Measurements from ENCODE around the gene CBY3. TPM values are rescaled to one million over a fixed set of nuclear protein-coding genes. Genes with fewer than 3 reads are reported as not detected.
A peak's percentile ranks its signal among the peaks of the same experiment; 100 is the strongest.

CBY3 gene
- total and polyA plus RNA-seq, 2 of the 8 experiments (the other 6 are each of a cell fraction or from before 2014, with no cell fraction given) = 0.39 TPM

DNA sequence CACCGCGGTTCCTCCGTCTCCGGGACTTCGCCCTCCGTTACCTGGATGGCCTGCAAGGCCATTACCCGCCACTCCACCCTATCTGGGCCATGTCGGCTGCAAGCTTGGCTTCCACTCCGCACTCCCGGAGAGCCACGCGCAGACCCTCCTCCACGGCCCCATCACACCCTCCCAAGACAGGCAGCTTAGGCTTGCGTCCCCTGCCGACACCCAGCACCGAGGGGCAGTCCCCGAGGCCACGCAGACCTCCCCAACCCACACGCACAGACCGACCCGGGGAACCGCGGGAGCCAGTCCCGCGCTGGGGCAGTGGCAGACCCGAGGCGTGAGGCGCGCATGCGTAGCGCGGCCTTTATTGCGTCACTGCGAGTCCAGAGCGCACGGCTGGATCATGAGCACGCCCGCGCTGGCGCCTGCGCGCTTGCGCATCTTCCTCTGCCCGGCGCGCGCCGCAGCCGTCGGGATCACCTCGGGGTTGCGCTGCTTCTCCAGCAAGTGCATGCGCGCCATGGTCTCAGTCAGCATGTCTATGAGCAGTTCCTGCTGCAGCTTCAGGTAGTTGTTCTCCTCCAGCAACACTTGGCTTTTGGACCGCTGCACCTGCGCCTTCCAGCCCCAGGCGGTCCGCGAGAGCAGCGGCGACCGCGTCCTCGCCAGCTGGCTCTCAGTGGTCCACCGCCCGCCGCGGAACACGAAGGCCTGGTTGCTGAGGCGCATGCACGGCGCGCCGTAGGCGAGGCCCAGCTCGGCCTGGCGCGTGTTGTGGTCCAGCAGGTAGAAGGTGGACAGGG is 2.4 kb downstream of the CBY3 start (continued):
- TF ChIP-seq, protein P1, sequence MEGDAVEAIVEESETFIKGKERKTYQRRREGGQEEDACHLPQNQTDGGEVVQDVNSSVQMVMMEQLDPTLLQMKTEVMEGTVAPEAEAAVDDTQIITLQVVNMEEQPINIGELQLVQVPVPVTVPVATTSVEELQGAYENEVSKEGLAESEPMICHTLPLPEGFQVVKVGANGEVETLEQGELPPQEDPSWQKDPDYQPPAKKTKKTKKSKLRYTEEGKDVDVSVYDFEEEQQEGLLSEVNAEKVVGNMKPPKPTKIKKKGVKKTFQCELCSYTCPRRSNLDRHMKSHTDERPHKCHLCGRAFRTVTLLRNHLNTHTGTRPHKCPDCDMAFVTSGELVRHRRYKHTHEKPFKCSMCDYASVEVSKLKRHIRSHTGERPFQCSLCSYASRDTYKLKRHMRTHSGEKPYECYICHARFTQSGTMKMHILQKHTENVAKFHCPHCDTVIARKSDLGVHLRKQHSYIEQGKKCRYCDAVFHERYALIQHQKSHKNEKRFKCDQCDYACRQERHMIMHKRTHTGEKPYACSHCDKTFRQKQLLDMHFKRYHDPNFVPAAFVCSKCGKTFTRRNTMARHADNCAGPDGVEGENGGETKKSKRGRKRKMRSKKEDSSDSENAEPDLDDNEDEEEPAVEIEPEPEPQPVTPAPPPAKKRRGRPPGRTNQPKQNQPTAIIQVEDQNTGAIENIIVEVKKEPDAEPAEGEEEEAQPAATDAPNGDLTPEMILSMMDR (IDR thresholded peaks at IDR 0.05; ENCODE audit: control extremely low read depth in 1 of 3, insufficient read depth in 1 of 3, low read depth in 1 of 3, low read length in 3 of 3) = peak in 1 of 3 experiments; percentile 0; a peak in 1 of 4 replicates
- no peak for TF ChIP-seq EGR1 (IDR thresholded peaks at IDR 0.05; ENCODE audit: borderline replicate concordance, low read depth, low read length)
- TF ChIP-seq CREB1 (IDR thresholded peaks at IDR 0.05) = peak; percentile 88
- no peak for TF ChIP-seq CBX5 (IDR thresholded peaks at IDR 0.05; ENCODE audit: low read depth, low read length)
- no peak for TF ChIP-seq CBX8 (IDR thresholded peaks at IDR 0.05; ENCODE audit: borderline replicate concordance, low read depth, low read length)
- TF ChIP-seq CTBP2 (IDR thresholded peaks at IDR 0.05; ENCODE audit: borderline replicate concordance, insufficient read depth, insufficient read length, low read length) = no peak
- TF ChIP-seq, protein P2, sequence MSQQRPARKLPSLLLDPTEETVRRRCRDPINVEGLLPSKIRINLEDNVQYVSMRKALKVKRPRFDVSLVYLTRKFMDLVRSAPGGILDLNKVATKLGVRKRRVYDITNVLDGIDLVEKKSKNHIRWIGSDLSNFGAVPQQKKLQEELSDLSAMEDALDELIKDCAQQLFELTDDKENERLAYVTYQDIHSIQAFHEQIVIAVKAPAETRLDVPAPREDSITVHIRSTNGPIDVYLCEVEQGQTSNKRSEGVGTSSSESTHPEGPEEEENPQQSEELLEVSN (IDR thresholded peaks at IDR 0.05) = peak; percentile 97
- no peak; the same call in 1 of the 2 replicates for TF ChIP-seq MAFK (IDR thresholded peaks at IDR 0.05; ENCODE audit: low read depth, low read length)
- no peak for TF ChIP-seq YY1 (IDR thresholded peaks at IDR 0.05; ENCODE audit: low read depth, low read length)
- no peak for TF ChIP-seq SIX5 (IDR thresholded peaks at IDR 0.05; ENCODE audit: low read depth, low read length)
- TF ChIP-seq HDAC6 (IDR thresholded peaks at IDR 0.05; ENCODE audit: low read depth, low read length) = no peak
- no peak for TF ChIP-seq CHD2 (IDR thresholded peaks at IDR 0.05; ENCODE audit: low read length)
- TF ChIP-seq, protein P3, sequence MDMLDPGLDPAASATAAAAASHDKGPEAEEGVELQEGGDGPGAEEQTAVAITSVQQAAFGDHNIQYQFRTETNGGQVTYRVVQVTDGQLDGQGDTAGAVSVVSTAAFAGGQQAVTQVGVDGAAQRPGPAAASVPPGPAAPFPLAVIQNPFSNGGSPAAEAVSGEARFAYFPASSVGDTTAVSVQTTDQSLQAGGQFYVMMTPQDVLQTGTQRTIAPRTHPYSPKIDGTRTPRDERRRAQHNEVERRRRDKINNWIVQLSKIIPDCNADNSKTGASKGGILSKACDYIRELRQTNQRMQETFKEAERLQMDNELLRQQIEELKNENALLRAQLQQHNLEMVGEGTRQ (IDR thresholded peaks at IDR 0.05; ENCODE audit: low read length) = no peak; the same call in 1 of the 2 replicates
- no peak for TF ChIP-seq SRF (IDR thresholded peaks at IDR 0.05; ENCODE audit: low read depth, low read length)
- TF ChIP-seq RFX5 (IDR thresholded peaks at IDR 0.05; ENCODE audit: borderline replicate concordance, low read depth, low read length) = no peak
- TF ChIP-seq JUND (IDR thresholded peaks at IDR 0.05; ENCODE audit: low read length) = peak; percentile 73
- TF ChIP-seq NANOG (IDR thresholded peaks at IDR 0.05; ENCODE audit: insufficient read depth, low read depth, low read length, poor library complexity, severe bottlenecking) = no peak
- no peak for TF ChIP-seq SUZ12 (IDR thresholded peaks at IDR 0.05; ENCODE audit: low read length)
- no peak for TF ChIP-seq GTF2F1 (IDR thresholded peaks at IDR 0.05; ENCODE audit: borderline replicate concordance, low read depth, low read length)
- TF ChIP-seq FOSL1 (IDR thresholded peaks at IDR 0.05; ENCODE audit: insufficient read depth, low read depth, low read length) = no peak
